Measurements from ENCODE around the gene DNAJB9. TPM values are rescaled to one million over a fixed set of nuclear protein-coding genes. Genes with fewer than 3 reads are reported as not detected.

DNAJB9 gene
- total and polyA plus RNA-seq, 12 donors: 8.4 to 175 (median 44.9) TPM

DNA sequence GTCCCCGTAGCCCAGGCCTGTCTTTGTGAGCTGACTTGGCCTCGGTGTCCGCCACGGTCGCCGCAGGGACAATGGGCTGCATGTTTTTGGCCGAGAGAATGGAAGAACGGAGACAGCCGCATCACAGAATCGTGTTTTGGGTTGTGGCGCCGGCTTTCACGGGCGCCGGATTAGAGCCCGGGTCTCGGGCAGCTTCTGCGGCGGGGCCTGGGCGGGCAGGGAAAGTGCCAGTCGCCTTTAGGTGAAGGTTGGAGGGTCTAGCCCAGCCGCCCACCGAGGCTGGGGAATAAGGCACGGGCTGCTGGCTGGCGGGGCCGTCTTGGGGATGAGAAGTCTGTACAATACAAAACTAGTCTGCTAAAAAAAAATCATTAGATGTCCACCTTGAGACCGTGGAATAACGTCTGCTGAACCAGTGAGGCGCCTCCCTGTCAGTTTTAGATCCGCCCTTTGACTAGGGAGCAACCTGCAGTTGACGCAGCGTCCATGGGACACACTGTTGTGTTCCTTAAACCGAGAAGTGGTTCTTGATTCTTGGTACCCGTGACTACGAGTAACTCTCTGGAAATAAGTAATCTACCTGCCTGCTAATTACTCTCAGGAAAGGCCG lies 577 bp downstream of the DNAJB9 start:
- Histone ChIP-seq H3K4me1 (replicated peaks in 1 of 2) (peaks cover 14 to 65% of the 10 kb centered on the region in 2 donors), H3K27ac (peak overlapping the region; percentile 92 to 99 (median 98)), H3K36me3 (replicated peaks in 1 of 2) (peaks cover 0 to 21% of the 10 kb centered on the region in 2 donors), H3K4me3 (peak overlapping the region; percentile 36 to 90 (median 82)), H3K9me3 (replicated peaks in 1 of 3) (no peaks in the 10 kb centered on the region), H3K27me3 (no peaks in the 10 kb centered on the region)
- DNase-seq: peak; percentile 49 to 86 (median 69)
- TF ChIP-seq POLR2A (IDR thresholded peaks at IDR 0.05): peak in 1 of 2 donors; percentile 66
- TF ChIP-seq, protein P1, sequence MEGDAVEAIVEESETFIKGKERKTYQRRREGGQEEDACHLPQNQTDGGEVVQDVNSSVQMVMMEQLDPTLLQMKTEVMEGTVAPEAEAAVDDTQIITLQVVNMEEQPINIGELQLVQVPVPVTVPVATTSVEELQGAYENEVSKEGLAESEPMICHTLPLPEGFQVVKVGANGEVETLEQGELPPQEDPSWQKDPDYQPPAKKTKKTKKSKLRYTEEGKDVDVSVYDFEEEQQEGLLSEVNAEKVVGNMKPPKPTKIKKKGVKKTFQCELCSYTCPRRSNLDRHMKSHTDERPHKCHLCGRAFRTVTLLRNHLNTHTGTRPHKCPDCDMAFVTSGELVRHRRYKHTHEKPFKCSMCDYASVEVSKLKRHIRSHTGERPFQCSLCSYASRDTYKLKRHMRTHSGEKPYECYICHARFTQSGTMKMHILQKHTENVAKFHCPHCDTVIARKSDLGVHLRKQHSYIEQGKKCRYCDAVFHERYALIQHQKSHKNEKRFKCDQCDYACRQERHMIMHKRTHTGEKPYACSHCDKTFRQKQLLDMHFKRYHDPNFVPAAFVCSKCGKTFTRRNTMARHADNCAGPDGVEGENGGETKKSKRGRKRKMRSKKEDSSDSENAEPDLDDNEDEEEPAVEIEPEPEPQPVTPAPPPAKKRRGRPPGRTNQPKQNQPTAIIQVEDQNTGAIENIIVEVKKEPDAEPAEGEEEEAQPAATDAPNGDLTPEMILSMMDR (IDR thresholded peaks at IDR 0.05): no peak
- intact Hi-C loops (cut with DNase I): no loop called here
- 0 to 3% (median 0%) methylated on average over 13 to 36 of the region's 36 CpGs for WGBS, 4 donors

DNA sequence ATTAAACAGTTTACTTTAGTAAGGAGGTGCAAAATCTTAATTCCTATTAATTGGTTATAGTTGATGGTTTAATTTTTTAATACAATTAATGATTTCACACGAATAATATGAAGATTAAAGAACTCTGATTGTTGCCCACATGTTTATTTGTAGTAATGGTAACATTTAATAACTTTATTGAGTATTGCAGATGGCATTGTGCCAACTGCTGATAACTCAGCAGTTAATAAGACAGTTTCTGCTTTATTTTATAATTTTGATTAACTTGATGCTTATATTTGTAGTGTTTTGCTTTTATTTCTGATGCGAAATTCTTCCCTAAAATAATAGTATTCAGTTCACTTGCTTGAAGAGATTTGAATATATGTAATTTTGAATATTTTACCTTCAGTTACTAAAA lies 2.8 kb downstream of the DNAJB9 start:
- TF ChIP-seq, protein P1 (IDR thresholded peaks at IDR 0.05): no peak
- TF ChIP-seq POLR2A (IDR thresholded peaks at IDR 0.05): no peak
- H3K4me1 ChIP-seq (replicated peaks in 1 of 2): peaks cover 14 to 49% of the 10 kb centered on the region in 2 donors
- H3K9me3 ChIP-seq (replicated peaks in 1 of 3): no peaks in the 10 kb centered on the region
- no peak overlapping the region for H3K4me3 ChIP-seq
- H3K27me3 ChIP-seq: no peaks in the 10 kb centered on the region
- intact Hi-C loops (cut with DNase I): no loop called here
- no peak for DNase-seq
- no peak overlapping the region for H3K27ac ChIP-seq
- WGBS, 4 donors: 92 to 98% (median 93%) methylated on average over 2 of the region's 2 CpGs
- peaks cover 0 to 24% of the 10 kb centered on the region in 2 donors for H3K36me3 ChIP-seq (replicated peaks in 1 of 2)

DNA sequence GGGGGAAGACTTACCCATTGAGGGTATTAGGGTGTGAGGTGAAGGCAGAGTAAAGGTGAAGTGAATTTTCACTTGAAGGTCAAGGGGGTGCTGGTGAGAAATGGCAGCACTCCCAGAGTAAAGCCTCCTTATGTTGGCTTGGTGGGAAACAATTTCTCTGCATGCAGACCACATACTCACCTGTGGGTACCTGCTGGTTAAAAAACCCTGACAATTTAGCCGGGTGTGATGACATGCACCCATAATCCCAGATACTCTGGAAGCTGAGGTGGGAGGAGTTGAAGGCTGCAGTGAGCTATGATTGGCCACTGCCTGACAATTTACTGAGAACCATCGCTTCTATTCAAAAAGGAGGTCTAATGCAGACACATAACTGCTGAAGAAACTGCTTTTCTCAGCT lies 5.5 kb downstream of the DNAJB9 start:
- H3K4me1 ChIP-seq (replicated peaks in 1 of 2): peaks cover 7 to 37% of the 10 kb centered on the region in 2 donors
- DNase-seq: no peak
- no peak overlapping the region for H3K27ac ChIP-seq
- WGBS, 4 donors: 95 to 100% (median 98%) methylated on average over 2 of the region's 2 CpGs
- H3K9me3 ChIP-seq (replicated peaks in 1 of 3): no peaks in the 10 kb centered on the region
- H3K4me3 ChIP-seq: no peak overlapping the region
- H3K36me3 ChIP-seq (replicated peaks in 1 of 2): peaks cover 0 to 24% of the 10 kb centered on the region in 2 donors
- intact Hi-C loops (cut with DNase I): no loop called here
- no peak for TF ChIP-seq POLR2A (IDR thresholded peaks at IDR 0.05)
- TF ChIP-seq, protein P1 (IDR thresholded peaks at IDR 0.05): no peak
- no peaks in the 10 kb centered on the region for H3K27me3 ChIP-seq

DNA sequence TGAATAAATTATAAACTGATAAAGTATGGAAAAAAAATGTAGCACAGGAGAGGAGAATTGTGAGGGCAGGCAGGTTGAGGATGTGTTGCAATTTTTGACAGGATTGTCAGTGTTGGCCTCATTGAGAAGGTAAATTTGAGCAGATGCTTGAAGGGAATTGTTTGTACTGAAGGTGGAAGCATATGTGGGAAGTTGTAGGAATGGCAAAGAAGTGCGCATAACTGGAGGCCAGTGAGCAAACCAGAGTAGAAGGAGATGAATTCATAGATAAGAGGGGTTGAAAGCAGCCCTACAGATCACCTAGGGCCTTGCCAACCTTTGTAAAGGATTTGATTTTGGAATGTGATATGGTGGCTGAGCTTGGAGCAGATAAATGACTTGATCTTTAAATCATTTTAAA lies 6.4 kb downstream of the DNAJB9 start:
- H3K27me3 ChIP-seq: no peaks in the 10 kb centered on the region
- TF ChIP-seq, protein P1 (IDR thresholded peaks at IDR 0.05): no peak
- TF ChIP-seq POLR2A (IDR thresholded peaks at IDR 0.05): no peak
- intact Hi-C loops (cut with DNase I): no loop called here

More for the DNA sequence above, 6.4 kb downstream of the DNAJB9 start:
- no peak overlapping the region for H3K27ac ChIP-seq
- H3K9me3 ChIP-seq (replicated peaks in 1 of 3): no peaks in the 10 kb centered on the region
- H3K4me1 ChIP-seq (replicated peaks in 1 of 2): peaks cover 5 to 32% of the 10 kb centered on the region in 2 donors
- 89 to 97% (median 96%) methylated on average over 1 of the region's 1 CpG for WGBS, 4 donors
- DNase-seq: no peak
- H3K4me3 ChIP-seq: no peak overlapping the region
- H3K36me3 ChIP-seq (replicated peaks in 1 of 2): peaks cover 0 to 24% of the 10 kb centered on the region in 2 donors
